ENCODE measurements around the gene RHOT2. TPM values are rescaled to one million over a fixed set of nuclear protein-coding genes. Genes with fewer than 3 reads are reported as not detected.

Gene RHOT2
- total RNA-seq, 1 experiment from 2014 or later: 163 TPM

GRCh38 chr16:704047-704446 is 36.1 kb downstream of the RHOT2 start:
- Mint-ChIP-seq H3K4me3 (ENCODE audit: low read depth, unreplicated experiment) (no peak overlapping the region), H3K4me1 (ENCODE audit: low read depth, unreplicated experiment) (peaks cover 6% of the 10 kb centered on the region), H3K9me3 (ENCODE audit: low read depth, unreplicated experiment) (no peaks in the 10 kb centered on the region), H3K36me3 (ENCODE audit: insufficient read depth, unreplicated experiment) (peaks cover 9% of the 10 kb centered on the region), H3K27me3 (ENCODE audit: unreplicated experiment) (peaks cover 90% of the 10 kb centered on the region), H3K27ac (ENCODE audit: unreplicated experiment) (no peak overlapping the region)
- DNase-seq: no peak
- TF ChIP-seq CTCF (IDR thresholded peaks at IDR 0.05; ENCODE audit: unreplicated experiment): no peak
- intact Hi-C loops (cut with micrococcal nuclease; ENCODE audit: unreplicated experiment): no loop called here
- CTCF ChIA-PET: no interaction called here
- no TSS peak for BruUV-seq (replicated peaks)

- peaks cover 6% of the 10 kb centered on the region for H3K4me1 Mint-ChIP-seq (ENCODE audit: low read depth, unreplicated experiment)
- no peak overlapping the region for H3K4me3 Mint-ChIP-seq (ENCODE audit: low read depth, unreplicated experiment)
- TF ChIP-seq CTCF (IDR thresholded peaks at IDR 0.05; ENCODE audit: unreplicated experiment): no peak
- H3K27ac Mint-ChIP-seq (ENCODE audit: unreplicated experiment): no peak overlapping the region
- H3K36me3 Mint-ChIP-seq (ENCODE audit: insufficient read depth, unreplicated experiment): peaks cover 9% of the 10 kb centered on the region
- no peaks in the 10 kb centered on the region for H3K9me3 Mint-ChIP-seq (ENCODE audit: low read depth, unreplicated experiment)
- CTCF ChIA-PET: interaction anchor here (0.5 kb wide), 1 partner anchor 260 kb away, joined by 7 read pairs; no protein-coding TSS in a partner anchor
- no TSS peak for BruUV-seq (replicated peaks)
- DNase-seq: no peak
- intact Hi-C loops (cut with micrococcal nuclease; ENCODE audit: unreplicated experiment): no loop called here
- H3K27me3 Mint-ChIP-seq (ENCODE audit: unreplicated experiment): peaks cover 90% of the 10 kb centered on the region
Measured at GRCh38 chr16:704552-705380, 36.8 kb downstream of the RHOT2 start.

GRCh38 chr16:705431-706188 is 37.7 kb downstream of the RHOT2 start, which contains the start of gene FBXL16:
Gene FBXL16, minus strand, starts transcription at chr16:705801. Its CDS starts 8,396 bp downstream, at chr16:697405.
- peaks cover 9% of the 10 kb centered on the region for H3K36me3 Mint-ChIP-seq (ENCODE audit: insufficient read depth, unreplicated experiment)
- H3K27me3 Mint-ChIP-seq (ENCODE audit: unreplicated experiment): peaks cover 90% of the 10 kb centered on the region
- H3K27ac Mint-ChIP-seq (ENCODE audit: unreplicated experiment): no peak within 1 kb of the TSS
- TF ChIP-seq CTCF (IDR thresholded peaks at IDR 0.05; ENCODE audit: unreplicated experiment): no peak
- no peaks in the 10 kb centered on the region for H3K9me3 Mint-ChIP-seq (ENCODE audit: low read depth, unreplicated experiment)
- CTCF ChIA-PET: interaction anchor here (0.5 kb wide), 1 partner anchor 259 kb away, joined by 7 read pairs; no protein-coding TSS in a partner anchor
- no peak within 1 kb of the TSS for H3K4me3 Mint-ChIP-seq (ENCODE audit: low read depth, unreplicated experiment)
- BruUV-seq (replicated peaks): no TSS peak
- intact Hi-C loops (cut with micrococcal nuclease; ENCODE audit: unreplicated experiment): no loop called here
- DNase-seq: no peak
- peaks cover 6% of the 10 kb centered on the region for H3K4me1 Mint-ChIP-seq (ENCODE audit: low read depth, unreplicated experiment)

GRCh38 chr16:706189-707061 is 38.5 kb downstream of the RHOT2 start:
- no peak for TF ChIP-seq CTCF (IDR thresholded peaks at IDR 0.05; ENCODE audit: unreplicated experiment)
- Mint-ChIP-seq H3K9me3 (ENCODE audit: low read depth, unreplicated experiment) (no peaks in the 10 kb centered on the region), H3K27me3 (ENCODE audit: unreplicated experiment) (peaks cover 91% of the 10 kb centered on the region), H3K36me3 (ENCODE audit: insufficient read depth, unreplicated experiment) (peaks cover 9% of the 10 kb centered on the region), H3K27ac (ENCODE audit: unreplicated experiment) (no peak overlapping the region), H3K4me1 (ENCODE audit: low read depth, unreplicated experiment) (peaks cover 6% of the 10 kb centered on the region), H3K4me3 (ENCODE audit: low read depth, unreplicated experiment) (no peak overlapping the region)
- CTCF ChIA-PET: interaction anchor here (0.5 to 1.4 kb wide), 3 partner anchors 11 to 80 kb away, joined by 3 to 4 read pairs (median 3); partner anchors contain the start of gene CIAO3
- no peak for DNase-seq
- intact Hi-C loops (cut with micrococcal nuclease; ENCODE audit: unreplicated experiment): no loop called here
- BruUV-seq (replicated peaks): no TSS peak
